IMR-90 (cell line): ENCODE measurements around the gene ARPC4. TPM values are rescaled to one million over a fixed set of nuclear protein-coding genes. Genes with fewer than 3 reads are reported as not detected.

Experiments
- ATAC-seq: fragments of 200-7000 bp; cut with Tn5 transposase; 2 replicates; pipeline ENCODE4 v1.9.1; 2020; ENCODE audit warnings: low read depth, mild to moderate bottlenecking, moderate library complexity
- BruUV-seq: library from RNA; stranded (reverse); fragments of 400-500 nt; replicated peaks from 2 replicates; lab custom pipeline; 2021; lab: Mats Ljungman, UMichigan
- CTCF ChIA-PET: fragments of 300-600 bp; formaldehyde crosslinking; extraction: SDS; loops from one replicate; lab custom pipeline; 2021; ENCODE audit warnings: antibody characterized with exemption; lab: Yijun Ruan, JAX
- POLR2A ChIA-PET: fragments of 300-600 bp; sonication (Branson Sonifier 250); formaldehyde crosslinking; loops from one replicate; lab custom pipeline; 2022; ENCODE audit warnings: antibody characterized with exemption; ENCODE audit not compliant: unreplicated experiment; lab: Charles Lee
- DNase-seq: peaks from one replicate; pipeline ENCODE4 v3.0.0; 2013
- H2AFZ ChIP-seq: replicated peaks from 2 replicates; pipeline ENCODE3; 2013; ENCODE audit warnings: low read length, mild to moderate bottlenecking; ENCODE audit not compliant: poor library complexity
- H2AK5ac ChIP-seq: 2 replicates; pipeline ENCODE4 v1.6.1; 2013; ENCODE audit warnings: low read depth, low read length, inconsistent platforms
- H2AK9ac ChIP-seq: replicated peaks from 2 replicates; pipeline ENCODE3; 2013; ENCODE audit warnings: mild to moderate bottlenecking, low read depth, low read length, moderate library complexity; ENCODE audit not compliant: poor library complexity
- H2BK120ac ChIP-seq: 2 replicates; pipeline ENCODE4 v1.6.1; 2013; ENCODE audit warnings: low read depth, low read length, inconsistent platforms
- H2BK15ac ChIP-seq: 3 replicates; pipeline ENCODE4 v1.6.1; 2013; ENCODE audit warnings: low read depth, low read length, inconsistent platforms
- H2BK20ac ChIP-seq: 2 replicates; pipeline ENCODE4 v1.6.1; 2013; ENCODE audit warnings: low read depth, mild to moderate bottlenecking, inconsistent platforms, low read length, moderate library complexity
- H2BK5ac ChIP-seq: 2 replicates; pipeline ENCODE4 v1.6.1; 2013; ENCODE audit warnings: mild to moderate bottlenecking, low read depth, low read length, inconsistent platforms; ENCODE audit not compliant: poor library complexity, severe bottlenecking
- H3K14ac ChIP-seq: replicated peaks from 2 replicates; pipeline ENCODE4 v1.6.1; 2013; ENCODE audit warnings: low read depth, low read length, inconsistent platforms
- H3K18ac ChIP-seq: 2 replicates; pipeline ENCODE4 v1.6.1; 2013; ENCODE audit warnings: low read depth, low read length, control low read depth
- H3K23ac ChIP-seq: 2 replicates; pipeline ENCODE4 v1.6.1; 2013; ENCODE audit warnings: low read depth, low read length, inconsistent platforms
- H3K27ac ChIP-seq: 2 replicates; pipeline ENCODE4 v1.5.1; 2013; ENCODE audit warnings: mild to moderate bottlenecking, control low read depth, low read length; ENCODE audit not compliant: insufficient read depth
- H3K27me3 ChIP-seq: 2 replicates; pipeline ENCODE4 v1.6.1; 2013; ENCODE audit warnings: low read length; ENCODE audit not compliant: control insufficient read depth, insufficient read depth
- H3K36me3 ChIP-seq: 2 replicates; pipeline ENCODE4 v1.6.1; 2013; ENCODE audit warnings: low read length, mixed read lengths; ENCODE audit not compliant: control insufficient read depth, insufficient read depth
- H3K4ac ChIP-seq: 2 replicates; pipeline ENCODE4 v1.6.1; 2013; ENCODE audit warnings: low read depth, low read length, inconsistent platforms
- H3K4me1 ChIP-seq: 2 replicates; pipeline ENCODE4 v1.6.1; 2013; ENCODE audit warnings: low read length, mixed read lengths; ENCODE audit not compliant: control insufficient read depth, insufficient read depth
- H3K4me2 ChIP-seq: 2 replicates; pipeline ENCODE4 v1.6.1; 2013; ENCODE audit warnings: low read depth, mild to moderate bottlenecking, control low read depth, low read length, moderate library complexity
- H3K4me3 ChIP-seq: 2 replicates; pipeline ENCODE4 v1.5.1; 2013; ENCODE audit warnings: low read depth, mild to moderate bottlenecking, control low read depth, low read length, moderate library complexity; ENCODE audit not compliant: insufficient read depth
- H3K56ac ChIP-seq: 2 replicates; pipeline ENCODE4 v1.6.1; 2013; ENCODE audit warnings: low read length, inconsistent platforms; ENCODE audit not compliant: insufficient read depth; ENCODE audit errors: extremely low read depth
- H3K79me1 ChIP-seq, 2 experiments: 2 replicates each; pipeline ENCODE4 v1.6.1; 2013; ENCODE audit warnings: low read length in 2 of 2, inconsistent platforms in 1 of 2, low read depth in 1 of 2
- H3K9ac ChIP-seq: 2 replicates; pipeline ENCODE4 v1.6.1; 2013; ENCODE audit warnings: low read depth, low read length, control low read depth
- H3K9me1 ChIP-seq: 2 replicates; pipeline ENCODE4 v1.6.1; 2013; ENCODE audit warnings: low read length, inconsistent platforms; ENCODE audit not compliant: insufficient read depth
- H3K9me3 ChIP-seq: 2 replicates; pipeline ENCODE4 v1.6.1; 2013; ENCODE audit warnings: low read length; ENCODE audit not compliant: control insufficient read depth, insufficient read depth
- H4K20me1 ChIP-seq: 2 replicates; pipeline ENCODE4 v1.6.1; 2013; ENCODE audit warnings: low read length, inconsistent platforms; ENCODE audit not compliant: insufficient read depth
- H4K5ac ChIP-seq: 2 replicates; pipeline ENCODE4 v1.6.1; 2013; ENCODE audit warnings: mild to moderate bottlenecking, low read depth, low read length, control low read depth
- H4K8ac ChIP-seq, 2 experiments: 2 replicates each; pipeline ENCODE4 v1.6.1; 2013; ENCODE audit warnings: low read depth in 2 of 2, low read length in 2 of 2, control low read depth in 1 of 2, inconsistent platforms in 1 of 2
- H4K91ac ChIP-seq: 2 replicates; pipeline ENCODE4 v1.6.1; 2013; ENCODE audit warnings: low read depth, low read length, inconsistent platforms; ENCODE audit not compliant: insufficient read depth
- BHLHE40 ChIP-seq: fragments of 150-350 bp; IDR thresholded peaks from 2 replicates; pipeline ENCODE4 v1.6.1; 2016; ENCODE audit warnings: mild to moderate bottlenecking, low read depth, low read length
- CEBPB ChIP-seq: IDR thresholded peaks from 2 replicates; pipeline ENCODE4 v1.6.1; 2012; ENCODE audit warnings: low read depth, low read length, improper control_type of control experiment
- CHD1 ChIP-seq: IDR thresholded peaks from 2 replicates; pipeline ENCODE4 v1.6.1; 2012; ENCODE audit warnings: low read depth, low read length, improper control_type of control experiment
- CTCF ChIP-seq: conservative IDR thresholded peaks from 2 replicates; pipeline ENCODE4 v1.5.1; 2012; ENCODE audit warnings: mild to moderate bottlenecking, low read depth, low read length, improper control_type of control experiment
- ELK1 ChIP-seq: fragments of 150-350 bp; IDR thresholded peaks from 2 replicates; pipeline ENCODE4 v1.6.1; 2016; ENCODE audit warnings: low read depth, mild to moderate bottlenecking, low read length, moderate library complexity, borderline replicate concordance
- FOS ChIP-seq: fragments of 150-350 bp; IDR thresholded peaks from 2 replicates; pipeline ENCODE4 v1.6.1; 2016; ENCODE audit warnings: low read depth, low read length
- MAFK ChIP-seq: IDR thresholded peaks from 2 replicates; pipeline ENCODE4 v1.6.1; 2012; ENCODE audit warnings: low read depth, low read length, improper control_type of control experiment
- MAZ ChIP-seq: IDR thresholded peaks from 2 replicates; pipeline ENCODE4 v1.6.1; 2012; ENCODE audit warnings: low read depth, mild to moderate bottlenecking, low read length, improper control_type of control experiment, moderate library complexity, borderline replicate concordance
- MXI1 ChIP-seq: IDR thresholded peaks from 2 replicates; pipeline ENCODE4 v1.6.1; 2012; ENCODE audit warnings: low read depth, mild to moderate bottlenecking, low read length, moderate library complexity, borderline replicate concordance
- NFE2L2 ChIP-seq: fragments of 150-350 bp; IDR thresholded peaks from 2 replicates; pipeline ENCODE4 v1.6.1; 2016; ENCODE audit warnings: low read depth, mild to moderate bottlenecking, low read length
- POLR2A ChIP-seq: IDR thresholded peaks from 2 replicates; pipeline ENCODE4 v1.6.1; 2012; ENCODE audit warnings: mild to moderate bottlenecking, low read depth, low read length
- RAD21 ChIP-seq: IDR thresholded peaks from 2 replicates; pipeline ENCODE4 v1.6.1; 2012; ENCODE audit warnings: low read length, improper control_type of control experiment
- RCOR1 ChIP-seq: IDR thresholded peaks from 2 replicates; pipeline ENCODE4 v1.6.1; 2012; ENCODE audit warnings: mild to moderate bottlenecking, low read length, improper control_type of control experiment; ENCODE audit not compliant: insufficient replicate concordance
- RFX5 ChIP-seq: IDR thresholded peaks from 2 replicates; pipeline ENCODE4 v1.8.0; 2012; ENCODE audit warnings: low read depth, mild to moderate bottlenecking, low read length, moderate library complexity
- SMC3 ChIP-seq: fragments of 150-350 bp; IDR thresholded peaks from 2 replicates; pipeline ENCODE4 v1.6.1; 2016; ENCODE audit warnings: low read depth, mild to moderate bottlenecking, antibody characterized with exemption, low read length, moderate library complexity
- WGBS, 2 experiments: methylation state at CpG; one replicate each; pipeline versions ENCODE4 v1.1.5 to v1.1.7; 2013; ENCODE audit warnings: missing lambda C conversion rate in 2 of 2; ENCODE audit not compliant: insufficient read length in 1 of 2; ENCODE audit errors: extremely low coverage in 2 of 2; 5-methylcytosine and 5-hydroxymethylcytosine counted together
- dilution Hi-C: fragments of 300-500 bp; cut with HindIII; formaldehyde crosslinking; loops from one replicate; pipeline ENCODE4 v1.14.3; 2018; ENCODE audit warnings: low sequenced_read_pairs; ENCODE audit not compliant: unreplicated experiment
- in situ Hi-C: fragments of 300-500 bp; cut with MboI; formaldehyde crosslinking; loops from 3 replicates; pipeline ENCODE4 v1.14.3; 2019; ENCODE audit warnings: low sequenced_read_pairs, inconsistent platforms, mixed read lengths
- intact Hi-C: fragments of 100-400 bp; cut with micrococcal nuclease; formaldehyde crosslinking; loops from 2 replicates; pipeline ENCODE4 v1.10.0; 2022
- polyA plus RNA-seq, 3 experiments: library from polyadenylated mRNA; depleted of rRNA; stranded (reverse); fragments of >200 nt; gene quantifications; 2 replicates each; pipeline ENCODE4 v1.2.3, GENCODE V29; 2012; ENCODE audit warnings: low replicate concordance in 1 of 3
- total RNA-seq: library from RNA; depleted of rRNA; stranded (reverse); fragments of >200 nt; gene quantifications from 2 replicates; pipeline ENCODE4 v1.2.3, GENCODE V29; 2012
- TF ChIP-seq, protein P1 (sequence below): fragments of 150-350 bp; IDR thresholded peaks from 2 replicates; pipeline ENCODE4 v1.6.1; 2017; ENCODE audit warnings: mild to moderate bottlenecking, antibody characterized with exemption, low read length, low read depth

ARPC4 gene
- total and polyA plus RNA-seq, 2 of the 4 experiments (the other 2 are of a cell fraction), result 188 to 383 TPM

GRCh38 chr3:9746330-9746729 is 46.6 kb upstream of the ARPC4 start:
- TF ChIP-seq MXI1, result peak; percentile 70; the same call in 1 of the 2 replicates
- TF ChIP-seq, protein P1, sequence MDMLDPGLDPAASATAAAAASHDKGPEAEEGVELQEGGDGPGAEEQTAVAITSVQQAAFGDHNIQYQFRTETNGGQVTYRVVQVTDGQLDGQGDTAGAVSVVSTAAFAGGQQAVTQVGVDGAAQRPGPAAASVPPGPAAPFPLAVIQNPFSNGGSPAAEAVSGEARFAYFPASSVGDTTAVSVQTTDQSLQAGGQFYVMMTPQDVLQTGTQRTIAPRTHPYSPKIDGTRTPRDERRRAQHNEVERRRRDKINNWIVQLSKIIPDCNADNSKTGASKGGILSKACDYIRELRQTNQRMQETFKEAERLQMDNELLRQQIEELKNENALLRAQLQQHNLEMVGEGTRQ, result no peak; the same call in 1 of the 2 replicates
- no peak for TF ChIP-seq MAFK
- peak; percentile 50; the same call in 1 of the 2 replicates for TF ChIP-seq MAZ
- peak; percentile 22; the same call in 1 of the 2 replicates for TF ChIP-seq SMC3
- TF ChIP-seq POLR2A, result no peak
- TF ChIP-seq FOS, result peak; percentile 45; the same call in 1 of the 2 replicates
- TF ChIP-seq RAD21, result no peak
- TF ChIP-seq CTCF, result no peak
- no peak for TF ChIP-seq CEBPB
- no peak for TF ChIP-seq ELK1
- no peak for TF ChIP-seq RCOR1
- TF ChIP-seq NFE2L2, result no peak
- TF ChIP-seq BHLHE40, result no peak
- TF ChIP-seq RFX5, result no peak
- no peak for TF ChIP-seq CHD1
- Histone ChIP-seq H3K27me3 (no peaks in the 10 kb centered on the region), H3K23ac (peak overlapping the region; percentile 84; the same call in 1 of the 2 replicates), H3K4ac (peak overlapping the region; percentile 19; the same call in 1 of the 2 replicates), H2AK5ac (peak overlapping the region; percentile 63; the same call in 1 of the 2 replicates), H2BK5ac (peak overlapping the region; percentile 79), H3K79me1 (peaks cover 10 to 33% of the 10 kb centered on the region in 2 experiments), H3K36me3 (peaks cover 60% of the 10 kb centered on the region), H3K9me3 (no peaks in the 10 kb centered on the region), H3K14ac (0 out of 2 replicates have a peak overlapping the region, but pooled peaks have one; percentile 14), H4K91ac (no peak overlapping the region; the same call in 1 of the 2 replicates), H3K9me1 (peaks cover 13% of the 10 kb centered on the region), H3K18ac (no peak overlapping the region), H4K5ac (no peak overlapping the region), H2AK9ac (no peak overlapping the region), H3K9ac (no peak overlapping the region), H3K4me3 (no peak overlapping the region), H3K56ac (no peak overlapping the region), H3K4me2 (no peak overlapping the region), H2AFZ (peak overlapping the region; percentile 27), H3K27ac (peak overlapping the region; percentile 24; the same call in 1 of the 2 replicates), H2BK15ac (no peak overlapping the region), H4K8ac (no peak overlapping the region), H4K20me1 (no peaks in the 10 kb centered on the region), H2BK120ac (peak overlapping the region; percentile 26; the same call in 1 of the 2 replicates), H3K4me1 (peaks cover 20% of the 10 kb centered on the region), H2BK20ac (0 out of 2 replicates have a peak overlapping the region, but pooled peaks have one; percentile 27)
- ChIA-PET POLR2A (no interaction called here), CTCF (interaction anchor here (0.6 kb wide), 1 partner anchor 26 kb away, joined by 4 read pairs; no protein-coding TSS in a partner anchor)
- dilution Hi-C loops (no loop called here), in situ Hi-C loops (no loop called here), intact Hi-C loops (no loop called here)
- no TSS peak for BruUV-seq
- peak; percentile 12 for ATAC-seq
- peak; percentile 95 for DNase-seq
- no CpG with 5 or more reads among the region's 5 CpGs for WGBS, 2 experiments
